ENCODE data around the gene CALR. TPM values are rescaled to one million over a fixed set of nuclear protein-coding genes. Genes with fewer than 3 reads are reported as not detected.

CALR gene
- total RNA-seq, 1 donor from 2014 or later = 721 TPM

DNA sequence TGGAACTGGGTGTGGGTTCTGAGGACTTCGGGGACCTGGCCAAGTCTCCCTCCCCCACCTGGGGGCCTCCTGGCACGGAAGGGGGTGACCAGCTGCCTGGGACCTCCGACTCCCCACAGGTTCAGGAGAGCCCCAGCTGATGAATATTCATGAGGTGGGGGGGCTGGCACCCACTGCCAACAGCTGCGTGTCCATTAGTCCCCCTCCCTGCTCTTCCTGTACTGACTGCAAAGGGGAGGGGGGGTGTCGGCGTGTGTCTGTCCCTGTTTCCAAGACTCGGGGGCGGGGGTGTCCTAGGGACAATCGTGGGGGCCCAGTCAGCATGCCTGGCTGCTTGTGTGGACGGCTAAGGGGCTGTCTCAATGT lies 46.3 kb downstream of the CALR start:
- CTCF ChIA-PET = interaction anchor here (0.6 to 3.8 kb wide), 8 partner anchors 19 to 605 kb away, joined by 3 to 34 read pairs (median 4); no protein-coding TSS in a partner anchor
- Mint-ChIP-seq H3K36me3 (ENCODE audit: low read depth) (no peaks in the 10 kb centered on the region), H3K27me3 (peaks cover 3% of the 10 kb centered on the region), H3K27ac (no peak overlapping the region), H3K4me1 (peaks cover 3% of the 10 kb centered on the region), H3K9me3 (no peaks in the 10 kb centered on the region), H3K4me3 (no peak overlapping the region)
- POLR2A ChIA-PET = interaction anchor here (0.6 to 1.9 kb wide), 4 partner anchors 63 to 171 kb away, joined by 4 to 7 read pairs (median 5); no protein-coding TSS in a partner anchor
- TF ChIP-seq, protein P1, sequence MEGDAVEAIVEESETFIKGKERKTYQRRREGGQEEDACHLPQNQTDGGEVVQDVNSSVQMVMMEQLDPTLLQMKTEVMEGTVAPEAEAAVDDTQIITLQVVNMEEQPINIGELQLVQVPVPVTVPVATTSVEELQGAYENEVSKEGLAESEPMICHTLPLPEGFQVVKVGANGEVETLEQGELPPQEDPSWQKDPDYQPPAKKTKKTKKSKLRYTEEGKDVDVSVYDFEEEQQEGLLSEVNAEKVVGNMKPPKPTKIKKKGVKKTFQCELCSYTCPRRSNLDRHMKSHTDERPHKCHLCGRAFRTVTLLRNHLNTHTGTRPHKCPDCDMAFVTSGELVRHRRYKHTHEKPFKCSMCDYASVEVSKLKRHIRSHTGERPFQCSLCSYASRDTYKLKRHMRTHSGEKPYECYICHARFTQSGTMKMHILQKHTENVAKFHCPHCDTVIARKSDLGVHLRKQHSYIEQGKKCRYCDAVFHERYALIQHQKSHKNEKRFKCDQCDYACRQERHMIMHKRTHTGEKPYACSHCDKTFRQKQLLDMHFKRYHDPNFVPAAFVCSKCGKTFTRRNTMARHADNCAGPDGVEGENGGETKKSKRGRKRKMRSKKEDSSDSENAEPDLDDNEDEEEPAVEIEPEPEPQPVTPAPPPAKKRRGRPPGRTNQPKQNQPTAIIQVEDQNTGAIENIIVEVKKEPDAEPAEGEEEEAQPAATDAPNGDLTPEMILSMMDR (IDR thresholded peaks at IDR 0.05) = no peak
- no peak for DNase-seq
- intact Hi-C loops (cut with micrococcal nuclease) = no loop called here
- ATAC-seq (ENCODE audit: low read depth) = peak; percentile 14

DNA sequence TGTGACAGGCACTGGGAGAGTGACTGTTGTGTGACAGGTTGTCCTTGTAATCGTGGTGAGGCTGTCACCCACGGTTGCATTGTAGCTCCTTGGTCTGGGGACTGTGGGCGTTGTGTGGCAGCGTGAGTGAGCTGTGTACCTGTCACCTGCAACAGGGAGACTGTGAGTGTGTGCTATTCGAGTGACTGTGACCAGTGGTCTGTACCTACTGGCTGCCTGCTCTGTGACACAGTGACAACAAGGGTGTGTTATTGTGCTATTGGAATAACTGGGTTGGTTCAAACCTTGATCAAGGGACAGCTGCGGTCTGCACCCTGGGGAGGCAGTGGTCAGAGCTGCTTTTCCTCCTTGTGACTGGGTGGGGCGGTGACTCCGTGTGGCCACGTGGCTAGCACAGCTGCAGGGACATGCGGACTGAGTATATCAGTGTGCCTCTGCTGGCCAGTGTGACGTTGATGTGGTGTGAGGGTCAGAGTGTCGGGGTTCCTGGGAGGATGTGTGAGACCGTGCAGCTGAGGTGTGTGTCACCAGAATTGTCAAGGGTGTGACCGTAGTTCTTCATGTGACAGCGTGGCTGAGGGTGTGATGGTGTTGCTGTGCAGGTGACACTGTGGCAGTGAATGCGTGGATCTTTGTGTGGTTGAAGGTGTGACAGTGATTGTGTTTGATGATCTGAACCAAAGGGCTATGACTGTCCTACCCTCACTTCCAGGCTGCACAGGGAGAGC lies 46.8 kb downstream of the CALR start:
- DNase-seq (no peak), ATAC-seq (ENCODE audit: low read depth) (peak; percentile 38)
- Mint-ChIP-seq H3K9me3 (no peaks in the 10 kb centered on the region), H3K27ac (no peak overlapping the region), H3K27me3 (peaks cover 3% of the 10 kb centered on the region), H3K4me3 (no peak overlapping the region), H3K36me3 (ENCODE audit: low read depth) (no peaks in the 10 kb centered on the region), H3K4me1 (no peaks in the 10 kb centered on the region)
- TF ChIP-seq, protein P1 (IDR thresholded peaks at IDR 0.05) = no peak
- intact Hi-C loops (cut with micrococcal nuclease) = no loop called here
- ChIA-PET POLR2A (interaction anchor here (0.6 to 1.9 kb wide), 5 partner anchors 64 to 170 kb away, joined by 3 to 7 read pairs (median 5); no protein-coding TSS in a partner anchor), CTCF (interaction anchor here (0.6 to 3.8 kb wide), 10 partner anchors 20 to 604 kb away, joined by 3 to 34 read pairs (median 4); no protein-coding TSS in a partner anchor)

DNA sequence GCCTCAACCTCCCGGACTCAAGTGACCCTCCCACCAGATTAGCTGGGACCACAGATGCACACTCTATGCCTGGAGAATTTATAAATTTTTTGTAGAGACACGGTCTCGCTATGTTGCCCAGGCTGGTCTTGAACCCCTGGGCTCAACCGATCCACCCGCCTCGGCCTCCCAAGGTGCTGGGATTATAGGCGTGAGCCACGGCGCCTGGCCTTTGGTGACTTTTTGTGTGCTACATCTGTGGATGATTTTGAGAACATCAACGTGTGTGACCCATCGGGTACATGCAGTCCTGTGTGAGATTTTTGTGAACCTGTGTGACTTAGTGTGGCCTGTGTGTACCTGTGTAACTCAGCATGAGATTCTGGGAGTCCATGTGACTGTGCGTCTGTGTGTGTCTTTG lies 48.3 kb downstream of the CALR start:
- Mint-ChIP-seq H3K4me1 (no peaks in the 10 kb centered on the region), H3K27me3 (peaks cover 3% of the 10 kb centered on the region), H3K36me3 (ENCODE audit: low read depth) (no peaks in the 10 kb centered on the region), H3K9me3 (no peaks in the 10 kb centered on the region), H3K4me3 (no peak overlapping the region), H3K27ac (no peak overlapping the region)
- no peak for DNase-seq
- POLR2A ChIA-PET = interaction anchor here (0.5 kb wide), 1 partner anchor 46 kb away, joined by 4 read pairs; no protein-coding TSS in a partner anchor
- CTCF ChIA-PET = interaction anchor here (1.0 to 3.4 kb wide), 2 partner anchors 74 to 107 kb away, joined by 3 to 34 read pairs; no protein-coding TSS in a partner anchor
- TF ChIP-seq, protein P1 (IDR thresholded peaks at IDR 0.05) = no peak
- no peak for ATAC-seq (ENCODE audit: low read depth)
- intact Hi-C loops (cut with micrococcal nuclease) = no loop called here

DNA sequence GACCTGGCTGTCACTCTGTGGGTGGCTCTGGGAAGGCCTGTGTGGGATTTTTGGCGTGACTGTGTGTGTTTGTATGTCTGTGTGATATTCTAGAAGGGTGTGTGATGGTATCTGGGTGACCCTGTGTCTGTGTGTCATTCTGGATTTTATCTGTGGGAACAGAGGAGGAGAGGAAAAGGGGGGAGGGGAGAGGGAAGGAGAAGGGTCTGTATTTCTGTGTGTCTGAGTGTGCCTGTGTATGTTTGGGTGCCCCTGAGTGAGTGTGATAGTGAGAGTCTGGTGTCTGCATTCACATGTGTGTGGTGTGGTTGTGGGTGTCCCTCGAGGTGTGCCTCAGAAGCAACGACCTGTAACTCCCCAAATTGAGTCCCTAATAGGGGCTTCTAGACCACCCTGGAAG lies 48.8 kb downstream of the CALR start:
- POLR2A ChIA-PET = interaction anchor here (0.5 kb wide), 1 partner anchor 46 kb away, joined by 4 read pairs; no protein-coding TSS in a partner anchor

DNA sequence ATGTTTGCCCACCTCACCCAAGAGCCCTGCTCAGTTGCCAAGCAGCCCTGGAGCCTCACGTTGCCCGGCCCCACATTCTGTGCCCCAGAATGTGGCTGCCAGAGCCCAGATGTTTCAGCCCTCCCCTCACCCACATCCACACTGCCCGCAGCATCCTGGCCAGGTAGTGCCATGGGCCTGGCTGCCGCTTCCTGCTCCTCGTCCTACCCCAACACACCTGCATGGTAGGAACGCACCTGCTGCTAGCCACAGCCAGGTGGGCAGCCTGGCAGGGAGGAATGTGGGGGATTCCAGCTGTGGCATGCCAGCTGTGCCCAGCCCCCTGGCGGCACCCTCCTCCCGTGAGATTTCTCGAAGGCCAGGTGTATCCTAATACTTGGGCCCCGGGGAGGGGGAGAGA lies 49.4 kb downstream of the CALR start:
- H3K36me3 Mint-ChIP-seq (ENCODE audit: low read depth) = no peaks in the 10 kb centered on the region
- TF ChIP-seq, protein P1 (IDR thresholded peaks at IDR 0.05) = no peak
- ChIA-PET POLR2A (no interaction called here), CTCF (no interaction called here)
- no peak overlapping the region for H3K27ac Mint-ChIP-seq
- no peaks in the 10 kb centered on the region for H3K9me3 Mint-ChIP-seq
- H3K27me3 Mint-ChIP-seq = peaks cover 3% of the 10 kb centered on the region
- ATAC-seq (ENCODE audit: low read depth) = no peak
- no peaks in the 10 kb centered on the region for H3K4me1 Mint-ChIP-seq
- no peak overlapping the region for H3K4me3 Mint-ChIP-seq
- no peak for DNase-seq
- intact Hi-C loops (cut with micrococcal nuclease) = no loop called here

More for the DNA sequence above, 48.8 kb downstream of the CALR start:
- Mint-ChIP-seq H3K27me3 (peaks cover 3% of the 10 kb centered on the region), H3K4me1 (no peaks in the 10 kb centered on the region), H3K36me3 (ENCODE audit: low read depth) (no peaks in the 10 kb centered on the region), H3K27ac (no peak overlapping the region), H3K9me3 (no peaks in the 10 kb centered on the region), H3K4me3 (no peak overlapping the region)
- TF ChIP-seq, protein P1 (IDR thresholded peaks at IDR 0.05) = no peak
- CTCF ChIA-PET = no interaction called here
- intact Hi-C loops (cut with micrococcal nuclease) = no loop called here
- DNase-seq = no peak
- ATAC-seq (ENCODE audit: low read depth) = no peak
